Measurements from ENCODE around the gene MYLK.
"Not testable (repeated sequence)": the region's sequence is repeated elsewhere in the genome, so short reads cannot be mapped to it uniquely, and the experiment has no call there.

MYLK gene

GRCh38 chr3:123632161-123632655, 251.9 kb downstream of the MYLK start:
- no peak for DNase-seq (ENCODE audit: low read depth in 1 of 2, low spot score in 1 of 2)

GRCh38 chr3:123629747-123630047, 254.4 kb downstream of the MYLK start:
- no peak for DNase-seq (ENCODE audit: low read depth in 1 of 2, low spot score in 1 of 2)

GRCh38 chr3:123628996-123629746, 255.0 kb downstream of the MYLK start:
- no peak for DNase-seq (ENCODE audit: low read depth in 1 of 2, low spot score in 1 of 2)

GRCh38 chr3:123627673-123628670, 256.2 kb downstream of the MYLK start:
- DNase-seq (ENCODE audit: low read depth in 1 of 2, low spot score in 1 of 2): no peak

GRCh38 chr3:123626881-123627280, 257.3 kb downstream of the MYLK start:
- DNase-seq (ENCODE audit: low read depth in 1 of 2, low spot score in 1 of 2): no peak

GRCh38 chr3:123624302-123624701, 259.8 kb downstream of the MYLK start:
- no peak for DNase-seq (ENCODE audit: low read depth in 1 of 2, low spot score in 1 of 2)

GRCh38 chr3:123623346-123623880, 260.7 kb downstream of the MYLK start:
- DNase-seq (ENCODE audit: low read depth in 1 of 2, low spot score in 1 of 2): no peak

GRCh38 chr3:123622766-123623165, 261.4 kb downstream of the MYLK start:
- DNase-seq (ENCODE audit: low read depth in 1 of 2, low spot score in 1 of 2): no peak

- no peak for DNase-seq (ENCODE audit: low read depth in 1 of 2, low spot score in 1 of 2)
These were observed 262.3 kb downstream of the MYLK start for GRCh38 chr3:123621850-123622189.

GRCh38 chr3:123621186-123621849, 262.8 kb downstream of the MYLK start:
- no peak for DNase-seq (ENCODE audit: low read depth in 1 of 2, low spot score in 1 of 2)

GRCh38 chr3:123620343-123620742, 263.8 kb downstream of the MYLK start:
- DNase-seq (ENCODE audit: low read depth in 1 of 2, low spot score in 1 of 2): no peak

GRCh38 chr3:123618768-123619484, 265.2 kb downstream of the MYLK start:
- DNase-seq (ENCODE audit: low read depth in 1 of 2, low spot score in 1 of 2): no peak

- DNase-seq (ENCODE audit: low read depth in 1 of 2, low spot score in 1 of 2): no peak
These were observed 265.9 kb downstream of the MYLK start for GRCh38 chr3:123618076-123618708.

GRCh38 chr3:123616593-123616992, 267.5 kb downstream of the MYLK start:
- no peak for DNase-seq (ENCODE audit: low read depth in 1 of 2, low spot score in 1 of 2)

GRCh38 chr3:123613543-123613942, 270.6 kb downstream of the MYLK start:
- DNase-seq (ENCODE audit: low read depth in 1 of 2, low spot score in 1 of 2): no peak

- not testable (repeated sequence) for DNase-seq (ENCODE audit: low read depth in 1 of 2, low spot score in 1 of 2)
These were observed 272.5 kb downstream of the MYLK start for GRCh38 chr3:123611674-123612073.

- DNase-seq (ENCODE audit: low read depth in 1 of 2, low spot score in 1 of 2): no peak
These were observed 273.1 kb downstream of the MYLK start for GRCh38 chr3:123611082-123611481.

- DNase-seq (ENCODE audit: low read depth in 1 of 2, low spot score in 1 of 2): no peak
These were observed 273.8 kb downstream of the MYLK start for GRCh38 chr3:123610331-123610730.

GRCh38 chr3:123609063-123609462, 275.1 kb downstream of the MYLK start:
- no peak for DNase-seq (ENCODE audit: low read depth in 1 of 2, low spot score in 1 of 2)

GRCh38 chr3:123608263-123608937, 275.7 kb downstream of the MYLK start:
- DNase-seq (ENCODE audit: low read depth in 1 of 2, low spot score in 1 of 2): no peak

Data from stimulated activated CD4-positive, alpha-beta T cell treated with anti-CD3 and anti-CD28 coated beads, Interleukin-15, amount 100 ng/mL, for 1 hour (primary cell).